ENCODE measurements around the gene EDIL3.

- TF ChIP-seq POLR2AphosphoS5 (IDR thresholded peaks at IDR 0.05) (no peak), EP300 (IDR thresholded peaks at IDR 0.05) (no peak), POLR2A (IDR thresholded peaks at IDR 0.05) (no peak)
Measured at GRCh38 chr5:84265739-84266550, 118.7 kb downstream of the EDIL3 start.

All from sigmoid colon (tissue), 4 donors.